ENCODE measurements around the gene PEAR1.

The PEAR1 gene

GRCh38 chr1:156899956-156900718 lies 6.6 kb downstream of the PEAR1 start:
- DNase-seq (ENCODE audit: low read depth in 1 of 2, low spot score in 1 of 2), result no peak

- DNase-seq (ENCODE audit: low read depth in 1 of 2, low spot score in 1 of 2), result no peak
Observed at GRCh38 chr1:156900896-156901589, 7.5 kb downstream of the PEAR1 start.

- no peak for DNase-seq (ENCODE audit: low read depth in 1 of 2, low spot score in 1 of 2)
Observed at GRCh38 chr1:156901590-156901900, 8.0 kb downstream of the PEAR1 start.

GRCh38 chr1:156901966-156902915 lies 8.7 kb downstream of the PEAR1 start:
- no peak for DNase-seq (ENCODE audit: low read depth in 1 of 2, low spot score in 1 of 2)

- DNase-seq (ENCODE audit: low read depth in 1 of 2, low spot score in 1 of 2), result no peak
Observed at GRCh38 chr1:156903328-156904091, 10.0 kb downstream of the PEAR1 start.

GRCh38 chr1:156904187-156904959 lies 10.9 kb downstream of the PEAR1 start:
- DNase-seq (ENCODE audit: low read depth in 1 of 2, low spot score in 1 of 2), result no peak

- DNase-seq (ENCODE audit: low read depth in 1 of 2, low spot score in 1 of 2), result no peak
Observed at GRCh38 chr1:156905176-156905575, 11.7 kb downstream of the PEAR1 start.

GRCh38 chr1:156905651-156906050 lies 12.1 kb downstream of the PEAR1 start:
- no peak for DNase-seq (ENCODE audit: low read depth in 1 of 2, low spot score in 1 of 2)

GRCh38 chr1:156906206-156906906 lies 12.8 kb downstream of the PEAR1 start:
- no peak for DNase-seq (ENCODE audit: low read depth in 1 of 2, low spot score in 1 of 2)

- no peak for DNase-seq (ENCODE audit: low read depth in 1 of 2, low spot score in 1 of 2)
Observed at GRCh38 chr1:156908541-156908940, 15.0 kb downstream of the PEAR1 start.

GRCh38 chr1:156908955-156909354 lies 15.4 kb downstream of the PEAR1 start:
- no peak for DNase-seq (ENCODE audit: low read depth in 1 of 2, low spot score in 1 of 2)

GRCh38 chr1:156909671-156910070 lies 16.2 kb downstream of the PEAR1 start:
- DNase-seq (ENCODE audit: low read depth in 1 of 2, low spot score in 1 of 2), result no peak

- DNase-seq (ENCODE audit: low read depth in 1 of 2, low spot score in 1 of 2), result peak; percentile 29 to 34
Observed at GRCh38 chr1:156910309-156910782, 16.8 kb downstream of the PEAR1 start.

- no peak for DNase-seq (ENCODE audit: low read depth in 1 of 2, low spot score in 1 of 2)
Observed at GRCh38 chr1:156911577-156912298, 18.2 kb downstream of the PEAR1 start.

- DNase-seq (ENCODE audit: low read depth in 1 of 2, low spot score in 1 of 2), result no peak
Observed at GRCh38 chr1:156912310-156912709, 18.8 kb downstream of the PEAR1 start.

- DNase-seq (ENCODE audit: low read depth in 1 of 2, low spot score in 1 of 2), result no peak
Observed at GRCh38 chr1:156912861-156913808, 19.6 kb downstream of the PEAR1 start.

GRCh38 chr1:156913809-156914387 lies 20.4 kb downstream of the PEAR1 start:
- no peak for DNase-seq (ENCODE audit: low read depth in 1 of 2, low spot score in 1 of 2)

All from activated CD4-positive, alpha-beta T cell treated with anti-CD3 and anti-CD28 coated beads, Interleukin-2, amount 50 U/mL, for 24 hours (primary cell).